NCI-H2196 (cell line): ENCODE data around the gene PDP2.

Experiments used
- DNase-seq: peaks from one replicate; lab custom pipeline; 2025; ENCODE audit not compliant: unreplicated experiment; lab: John Stamatoyannopoulos, UW

Gene PDP2

GRCh38 chr16:66880288-66881013 is at the start of gene PDP2:
Gene PDP2 (plus strand): TSS chr16:66880515. CDS start chr16:66884285, 3,770 bp downstream.
- peak; percentile 83 for DNase-seq

- no peak for DNase-seq
Measured at GRCh38 chr16:66832190-66832589, 48.1 kb upstream of the PDP2 start.

- no peak for DNase-seq
Measured at GRCh38 chr16:66832661-66833305, 47.5 kb upstream of the PDP2 start.

GRCh38 chr16:66834746-66835145 is 45.6 kb upstream of the PDP2 start:
- no peak for DNase-seq

GRCh38 chr16:66840883-66841282 is 39.4 kb upstream of the PDP2 start:
- no peak for DNase-seq

- DNase-seq: no peak
Measured at GRCh38 chr16:66841366-66841765, 38.9 kb upstream of the PDP2 start.

- DNase-seq: peak; percentile 7
Measured at GRCh38 chr16:66842765-66843164, 37.5 kb upstream of the PDP2 start.

GRCh38 chr16:66843191-66843590 is 37.1 kb upstream of the PDP2 start:
- no peak for DNase-seq

- no peak for DNase-seq
Measured at GRCh38 chr16:66844009-66844341, 36.3 kb upstream of the PDP2 start.

GRCh38 chr16:66844342-66845079 is 35.8 kb upstream of the PDP2 start, which contains the start of gene CA7:
Gene CA7 (plus strand): TSS chr16:66844414. CDS start chr16:66844488, 74 bp downstream.
- no peak for DNase-seq

- no peak for DNase-seq
Measured at GRCh38 chr16:66845080-66845410, 35.3 kb upstream of the PDP2 start.

GRCh38 chr16:66845791-66846221 is 34.5 kb upstream of the PDP2 start:
- DNase-seq: no peak

- no peak for DNase-seq
Measured at GRCh38 chr16:66846266-66846665, 34.0 kb upstream of the PDP2 start.

- DNase-seq: no peak
Measured at GRCh38 chr16:66846831-66847230, 33.5 kb upstream of the PDP2 start.

- DNase-seq: no peak
Measured at GRCh38 chr16:66847533-66848067, 32.7 kb upstream of the PDP2 start.

GRCh38 chr16:66848172-66848571 is 32.1 kb upstream of the PDP2 start:
- DNase-seq: no peak

- no peak for DNase-seq
Measured at GRCh38 chr16:66849021-66849420, 31.3 kb upstream of the PDP2 start.

GRCh38 chr16:66849549-66849948 is 30.8 kb upstream of the PDP2 start:
- no peak for DNase-seq

GRCh38 chr16:66850115-66850815 is 30.1 kb upstream of the PDP2 start:
- no peak for DNase-seq

GRCh38 chr16:66851166-66851964 is 28.9 kb upstream of the PDP2 start:
- no peak for DNase-seq
